Measurements from ENCODE around the gene SFXN5. TPM values are rescaled to one million over a fixed set of nuclear protein-coding genes. Genes with fewer than 3 reads are reported as not detected.
"Not testable (repeated sequence)": the region's sequence is repeated elsewhere in the genome, so short reads cannot be mapped to it uniquely, and the experiment has no call there.

The SFXN5 gene
- polyA plus RNA-seq, 1 donor from 2014 or later = 5.8 TPM

GRCh38 chr2:73093601-73094218 lies 22.2 kb upstream of the SFXN5 start:
- not testable (repeated sequence) for H3K27me3 ChIP-seq (ENCODE audit: insufficient read depth, low read depth, low read length); H3K79me2 ChIP-seq (replicated peaks; ENCODE audit: insufficient read depth, low read length); H4K20me1 ChIP-seq (ENCODE audit: insufficient read depth); H2AFZ ChIP-seq (ENCODE audit: low read depth, low read length); H3K27ac ChIP-seq (ENCODE audit: low read length); H3K9ac ChIP-seq (ENCODE audit: low read length); H3K9me2 ChIP-seq (ENCODE audit: insufficient read depth, low read length); H3F3A ChIP-seq (ENCODE audit: insufficient read depth, low read length, poor library complexity, severe bottlenecking); H3K4me3 ChIP-seq (ENCODE audit: low read length); H3K4me2 ChIP-seq (ENCODE audit: low read length); H3K36me3 ChIP-seq (ENCODE audit: insufficient read depth, low read length); H3K9me3 ChIP-seq (ENCODE audit: low read length)

GRCh38 chr2:73092146-73092783 lies 20.8 kb upstream of the SFXN5 start:
- TF ChIP-seq EZH2 (IDR thresholded peaks at IDR 0.05; ENCODE audit: borderline replicate concordance, insufficient read depth, low read length, poor library complexity, severe bottlenecking) (no peak), SMC3 (conservative IDR thresholded peaks at IDR 0.05; ENCODE audit: poor library complexity) (no peak), EP300 (conservative IDR thresholded peaks at IDR 0.05; ENCODE audit: poor library complexity, severe bottlenecking) (no peak), MXI1 (conservative IDR thresholded peaks at IDR 0.05; ENCODE audit: poor library complexity, severe bottlenecking) (no peak), TAF1 (IDR thresholded peaks at IDR 0.05; ENCODE audit: low read depth) (no peak), REST (IDR thresholded peaks at IDR 0.05; ENCODE audit: borderline replicate concordance) (no peak), RAD21 (conservative IDR thresholded peaks at IDR 0.05) (no peak), POLR2AphosphoS5 (IDR thresholded peaks at IDR 0.05) (no peak), CTCF (IDR thresholded peaks at IDR 0.05; ENCODE audit: poor library complexity, severe bottlenecking) (no peak)
- no peaks in the 10 kb centered on the region for H3K36me3 ChIP-seq (ENCODE audit: insufficient read depth, low read length)
- no peak overlapping the region for H3K4me2 ChIP-seq (ENCODE audit: low read length)
- no peaks in the 10 kb centered on the region for H3K9me3 ChIP-seq (ENCODE audit: low read length)
- no peak overlapping the region for H3K9ac ChIP-seq (ENCODE audit: low read length)
- H4K20me1 ChIP-seq (ENCODE audit: insufficient read depth) = no peaks in the 10 kb centered on the region
- H3K4me3 ChIP-seq (ENCODE audit: low read length) = no peak overlapping the region
- no peak overlapping the region for H2AFZ ChIP-seq (ENCODE audit: low read depth, low read length)
- H3K27me3 ChIP-seq (ENCODE audit: insufficient read depth, low read depth, low read length) = no peaks in the 10 kb centered on the region
- no peaks in the 10 kb centered on the region for H3F3A ChIP-seq (ENCODE audit: insufficient read depth, low read length, poor library complexity, severe bottlenecking)
- H3K9me2 ChIP-seq (ENCODE audit: insufficient read depth, low read length) = no peaks in the 10 kb centered on the region
- no peaks in the 10 kb centered on the region for H3K79me2 ChIP-seq (replicated peaks; ENCODE audit: insufficient read depth, low read length)
- H3K27ac ChIP-seq (ENCODE audit: low read length) = no peak overlapping the region

Measured in neural cell (in vitro differentiated cells).